GM21786 (cell line): ENCODE data around the gene OR1L8.

Experiments used
- ATAC-seq: cut with Tn5 transposase; IDR thresholded peaks from one replicate; pipeline ENCODE4 v1.9.1; 2021; ENCODE audit not compliant: unreplicated experiment

OR1L8 gene

GRCh38 chr9:122518226-122518625 is 65.0 kb downstream of the OR1L8 start:
- ATAC-seq: no peak
